GM18861 (cell line): ENCODE measurements around the gene SHC1.

Source experiments
- ATAC-seq: cut with Tn5 transposase; IDR thresholded peaks from one replicate; pipeline ENCODE4 v1.9.1; 2021; ENCODE audit not compliant: unreplicated experiment

The SHC1 gene

GRCh38 chr1:155008015-155008941 lies 37.7 kb upstream of the SHC1 start:
- ATAC-seq = no peak

DNA sequence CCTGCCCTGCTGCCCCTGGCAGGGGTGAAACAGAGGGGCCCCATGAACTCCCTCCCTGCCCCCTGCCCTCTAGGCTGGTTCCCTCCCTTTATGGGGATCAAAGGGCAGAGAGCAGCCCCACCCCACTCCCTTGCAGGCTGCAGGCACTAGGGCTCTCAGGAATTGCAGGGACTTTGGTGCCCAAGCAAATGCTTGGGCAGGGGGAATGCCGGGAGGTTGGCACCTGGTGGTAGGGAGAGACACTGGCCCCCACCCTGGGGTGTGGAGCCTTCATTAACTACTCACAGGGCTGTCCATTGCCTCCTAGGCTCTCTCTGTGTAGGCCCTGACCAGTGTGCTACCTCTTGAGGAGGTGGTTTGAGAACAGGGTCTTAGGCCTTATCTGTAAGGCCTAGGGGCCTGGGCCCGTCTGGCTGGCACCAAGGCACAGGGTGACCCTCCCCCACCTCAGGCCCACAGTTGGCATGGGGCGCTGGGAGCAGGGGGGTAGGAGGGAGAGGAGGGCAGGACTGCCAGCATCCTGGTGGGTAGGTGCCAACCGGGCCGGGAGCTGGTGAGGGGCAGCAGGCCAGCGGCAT lies 36.8 kb upstream of the SHC1 start:
- no peak for ATAC-seq

GRCh38 chr1:155006601-155007101 lies 36.1 kb upstream of the SHC1 start:
- no peak for ATAC-seq

GRCh38 chr1:155005076-155006011 lies 34.8 kb upstream of the SHC1 start:
- ATAC-seq = no peak

- ATAC-seq = no peak
Measured at GRCh38 chr1:155004352-155005075, 34.0 kb upstream of the SHC1 start.

- ATAC-seq = no peak
Measured at GRCh38 chr1:155003766-155004351, 33.3 kb upstream of the SHC1 start.

DNA sequence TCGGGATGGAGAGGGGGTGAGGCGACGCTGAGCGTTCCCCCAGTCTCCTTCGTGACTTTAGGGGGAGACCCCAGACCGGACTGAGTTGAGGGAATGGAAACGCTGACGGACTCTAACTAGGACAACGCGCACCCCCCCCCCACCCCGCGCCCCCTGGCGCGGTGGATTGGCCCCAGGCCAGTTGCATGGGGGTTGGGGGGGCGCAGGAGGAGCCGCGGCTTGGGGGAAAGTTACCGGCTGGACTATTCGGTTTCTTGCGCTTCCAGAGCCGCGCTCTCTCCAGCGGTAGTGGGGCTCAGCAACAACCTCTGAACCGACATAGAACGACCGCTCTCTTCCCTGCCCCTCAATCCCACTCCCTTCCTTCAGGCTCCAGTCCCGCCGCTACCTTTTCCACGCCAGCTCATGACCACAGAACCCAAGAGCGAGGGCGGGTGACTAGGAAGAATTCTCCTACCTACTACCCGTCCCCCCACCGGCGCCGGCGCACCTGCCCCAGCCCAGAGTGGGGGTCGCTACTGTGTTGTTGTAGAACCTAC lies 32.7 kb upstream of the SHC1 start:
- no peak for ATAC-seq

GRCh38 chr1:155002464-155003226 lies 32.1 kb upstream of the SHC1 start, which contains the start of gene ZBTB7B:
Gene ZBTB7B, plus strand, starts transcription at chr1:155002802. Its CDS starts 11,859 bp downstream, at chr1:155014661.
- ATAC-seq = no peak

DNA sequence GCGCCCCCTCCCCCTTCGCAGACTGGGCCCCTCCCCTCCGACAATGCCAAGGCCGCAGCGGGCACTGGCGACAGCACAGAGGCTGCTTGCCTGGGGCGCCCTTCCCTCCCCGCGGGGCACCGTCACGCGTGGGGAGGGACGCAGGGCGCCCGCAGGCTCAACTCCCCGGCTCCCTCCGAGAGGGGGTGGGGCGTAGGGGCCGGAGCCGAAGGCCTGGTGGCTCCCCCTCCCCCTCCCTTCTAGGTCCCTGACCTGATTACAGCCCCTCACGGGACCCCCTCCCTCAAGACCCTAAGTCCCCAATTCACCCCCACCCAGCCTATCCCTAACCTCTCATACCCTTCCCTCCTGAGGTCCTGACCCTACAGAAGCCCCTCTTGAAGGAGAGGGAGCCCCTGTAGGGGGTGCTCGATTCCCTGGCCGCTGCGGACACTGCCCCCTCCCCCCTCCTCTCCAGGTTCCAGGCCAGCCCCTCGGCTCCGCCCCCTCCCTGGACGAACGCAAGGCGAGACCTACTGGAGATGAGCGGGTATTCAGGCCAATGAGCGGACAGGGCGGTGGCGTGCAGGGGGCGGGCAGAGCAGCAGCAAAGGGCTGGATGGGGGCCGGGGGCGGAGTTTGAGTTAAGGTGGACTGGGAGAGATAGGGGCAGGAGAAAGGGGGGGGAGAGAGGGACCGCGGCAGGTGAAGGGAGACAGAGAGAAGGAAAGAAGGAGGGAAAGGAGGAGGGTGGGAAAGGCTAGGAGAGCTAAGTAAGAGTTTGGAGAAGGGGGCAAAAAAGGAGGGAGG lies 31.3 kb upstream of the SHC1 start:
- ATAC-seq = peak; percentile 40

DNA sequence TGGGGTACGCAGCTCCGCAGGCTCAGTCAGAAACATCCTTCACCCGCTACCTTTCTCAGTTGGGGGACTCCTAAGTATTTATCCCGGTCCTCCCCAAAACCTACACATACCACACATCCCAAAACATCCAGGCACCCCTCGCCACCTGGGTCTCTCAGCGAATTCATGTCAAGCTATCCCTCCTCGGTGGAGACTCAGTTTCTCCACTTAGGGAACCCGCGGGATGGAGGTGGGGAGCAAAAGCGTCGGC lies 30.8 kb upstream of the SHC1 start:
- ATAC-seq = no peak

DNA sequence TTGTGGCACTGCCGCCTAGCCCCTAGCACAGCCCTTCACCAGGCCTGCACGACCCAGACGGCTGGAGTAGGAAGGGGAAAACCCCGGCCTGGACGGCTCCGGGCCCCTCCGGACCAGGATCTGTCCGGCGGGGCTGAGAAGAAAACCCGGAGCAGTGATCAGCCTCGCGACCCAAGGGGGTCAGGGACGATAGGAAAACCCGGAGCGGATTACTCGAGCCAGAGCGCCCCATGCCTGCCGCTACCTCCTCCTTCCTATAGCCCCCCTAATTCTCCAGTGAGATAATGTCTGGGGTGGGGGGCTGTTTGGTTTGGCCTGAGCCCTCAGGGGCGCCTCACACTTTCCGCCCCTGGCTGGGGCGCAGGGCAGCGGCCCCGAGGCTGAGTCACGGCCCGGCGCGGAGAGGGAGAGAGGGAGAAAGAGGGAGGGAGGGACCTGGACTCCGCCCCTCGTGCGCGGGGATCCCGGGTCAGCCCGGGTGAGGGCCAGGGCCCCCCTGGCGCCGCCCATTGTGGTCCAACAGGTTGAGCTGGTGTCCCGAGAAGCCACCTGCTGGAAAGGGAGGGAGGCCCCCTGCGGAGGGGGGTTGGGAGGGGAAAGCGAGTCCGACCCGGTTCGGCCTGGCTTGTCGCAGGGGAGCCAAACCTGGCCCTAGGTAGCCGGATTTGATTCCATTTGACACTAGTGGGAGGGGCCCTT lies 30.3 kb upstream of the SHC1 start:
- peak; percentile 33 for ATAC-seq

GRCh38 chr1:155000411-155000725 lies 29.8 kb upstream of the SHC1 start:
- no peak for ATAC-seq

- no peak for ATAC-seq
Measured at GRCh38 chr1:154999571-155000410, 29.2 kb upstream of the SHC1 start.

- ATAC-seq = no peak
Measured at GRCh38 chr1:154998818-154999570, 28.4 kb upstream of the SHC1 start.

DNA sequence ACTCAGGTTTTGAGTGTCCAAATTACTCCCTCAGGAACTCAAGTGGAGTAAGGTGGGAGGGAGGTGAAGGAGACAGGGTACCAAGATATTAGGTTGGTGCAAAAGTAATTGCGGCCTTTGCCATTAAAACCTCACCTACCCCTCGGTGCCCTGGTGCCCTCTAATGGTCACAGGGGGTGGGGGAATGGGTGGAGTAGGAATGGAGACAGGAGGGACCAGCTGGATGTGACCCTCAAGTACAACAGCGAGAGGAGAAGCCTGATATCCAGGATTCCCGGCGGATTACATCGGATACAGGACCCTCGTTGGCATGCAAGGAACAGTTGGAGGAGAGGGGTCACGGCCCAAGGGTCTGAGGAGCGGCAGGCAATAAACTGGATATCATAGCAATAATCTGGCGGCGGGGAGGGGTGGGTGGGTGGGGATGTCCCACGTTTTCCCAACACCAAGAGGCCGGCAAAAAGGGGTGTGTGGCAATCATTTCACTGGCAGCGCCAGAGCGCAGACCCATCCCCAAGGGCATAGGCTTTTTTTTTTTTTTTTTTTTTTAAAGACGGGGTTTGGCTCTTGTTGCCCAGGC lies 27.7 kb upstream of the SHC1 start:
- ATAC-seq = no peak
